MM.1S (cell line): ENCODE measurements around the gene ELMO1.

Source experiments
- DNase-seq: peaks from one replicate; pipeline ENCODE4 v3.0.0-alpha.2; 2015
- H2AFZ ChIP-seq: fragments of 300-600 bp; sonication (generic); 2 replicates; pipeline ENCODE4 v1.6.0; 2016; ENCODE audit warnings: antibody characterized with exemption, low read length
- H3F3A ChIP-seq: fragments of 300-600 bp; sonication (generic); 2 replicates; pipeline ENCODE4 v1.6.1; 2016; ENCODE audit warnings: mild to moderate bottlenecking, antibody characterized with exemption, low read length, moderate library complexity, mixed read lengths; ENCODE audit not compliant: insufficient read depth
- H3K27ac ChIP-seq: fragments of 300-600 bp; sonication (generic); 2 replicates; pipeline ENCODE4 v1.5.1; 2016; ENCODE audit warnings: mild to moderate bottlenecking, low read length
- H3K27me3 ChIP-seq: fragments of 300-600 bp; sonication (generic); replicated peaks from 2 replicates; pipeline ENCODE4 v1.6.0; 2016; ENCODE audit warnings: low read length; ENCODE audit not compliant: insufficient read depth
- H3K36me3 ChIP-seq: fragments of 300-600 bp; sonication (generic); replicated peaks from 2 replicates; pipeline ENCODE4 v1.6.1; 2016; ENCODE audit warnings: mild to moderate bottlenecking, low read length, mixed read lengths; ENCODE audit not compliant: insufficient read depth
- H3K4me1 ChIP-seq: fragments of 300-600 bp; sonication (generic); 2 replicates; pipeline ENCODE4 v1.6.1; 2016; ENCODE audit warnings: low read length, mixed read lengths
- H3K4me2 ChIP-seq: fragments of 300-600 bp; sonication (generic); 2 replicates; pipeline ENCODE4 v1.6.0; 2016; ENCODE audit warnings: low read depth, low read length
- H3K4me3 ChIP-seq: fragments of 300-600 bp; sonication (generic); 2 replicates; pipeline ENCODE4 v1.5.1; 2016; ENCODE audit warnings: low read length, mixed read lengths
- H3K79me2 ChIP-seq: fragments of 300-600 bp; sonication (generic); 2 replicates; pipeline ENCODE4 v1.6.1; 2016; ENCODE audit warnings: mixed run types, low read length, mixed read lengths
- H3K9ac ChIP-seq: fragments of 300-600 bp; sonication (generic); 2 replicates; pipeline ENCODE4 v1.6.1; 2016; ENCODE audit warnings: low read length, mixed read lengths
- H3K9me2 ChIP-seq: fragments of 300-600 bp; sonication (generic); replicated peaks from 2 replicates; pipeline ENCODE4 v1.6.1; 2016; ENCODE audit warnings: mild to moderate bottlenecking, low read length, mixed read lengths; ENCODE audit not compliant: insufficient read depth
- H3K9me3 ChIP-seq: fragments of 300-600 bp; sonication (generic); replicated peaks from 2 replicates; pipeline ENCODE4 v1.6.1; 2016; ENCODE audit warnings: mild to moderate bottlenecking, low read length, mixed read lengths; ENCODE audit not compliant: insufficient read depth
- H4K20me1 ChIP-seq: fragments of 300-600 bp; sonication (generic); 2 replicates; pipeline ENCODE4 v1.6.1; 2016; ENCODE audit warnings: mild to moderate bottlenecking, low read length, moderate library complexity, mixed read lengths; ENCODE audit not compliant: insufficient read depth
- CTCF ChIP-seq: fragments of 300-600 bp; sonication (generic); IDR thresholded peaks from 2 replicates; pipeline ENCODE4 v1.5.1; 2016; ENCODE audit warnings: antibody characterized with exemption, low read length, mixed read lengths
- EZH2 ChIP-seq: fragments of 300-600 bp; sonication (generic); optimal IDR thresholded peaks from 2 replicates; pipeline ENCODE3; 2017; ENCODE audit warnings: low read depth, mild to moderate bottlenecking, antibody characterized with exemption, low read length, mixed read lengths
- EZH2phosphoT487 ChIP-seq: fragments of 300-600 bp; sonication (generic); IDR thresholded peaks from 2 replicates; pipeline ENCODE4 v1.6.1; 2018; ENCODE audit warnings: antibody characterized with exemption, low read length

Gene ELMO1

GRCh38 chr7:36868727-36869411 is 579.8 kb downstream of the ELMO1 start:
- Histone ChIP-seq H3K4me1 (no peaks in the 10 kb centered on the region), H2AFZ (no peak overlapping the region), H3K4me3 (no peak overlapping the region), H3K4me2 (no peak overlapping the region), H3K36me3 (0 out of 2 replicates have a peak, but pooled peaks cover 4% of the 10 kb centered on the region), H3K27me3 (no peaks in the 10 kb centered on the region), H3K9me2 (no peaks in the 10 kb centered on the region), H3K9me3 (no peaks in the 10 kb centered on the region), H4K20me1 (no peaks in the 10 kb centered on the region), H3K79me2 (no peaks in the 10 kb centered on the region), H3F3A (no peaks in the 10 kb centered on the region), H3K27ac (no peak overlapping the region), H3K9ac (no peak overlapping the region)
- TF ChIP-seq CTCF (no peak), EZH2 (no peak), EZH2phosphoT487 (no peak)
- no peak for DNase-seq

- Histone ChIP-seq H3K27me3 (no peaks in the 10 kb centered on the region), H2AFZ (no peak overlapping the region), H3K36me3 (peaks cover 7% of the 10 kb centered on the region; the same call in 1 of the 2 replicates)
These were observed 583.6 kb downstream of the ELMO1 start for GRCh38 chr7:36865019-36865418.

GRCh38 chr7:36863901-36864701 is 584.6 kb downstream of the ELMO1 start:
- H3K9me2 ChIP-seq: no peaks in the 10 kb centered on the region
- H3K4me2 ChIP-seq: no peak overlapping the region
- DNase-seq: no peak
- H3K36me3 ChIP-seq: peaks cover 7% of the 10 kb centered on the region; the same call in 1 of the 2 replicates
- no peaks in the 10 kb centered on the region for H3K79me2 ChIP-seq
- no peaks in the 10 kb centered on the region for H4K20me1 ChIP-seq
- H3K4me1 ChIP-seq: no peaks in the 10 kb centered on the region
- H2AFZ ChIP-seq: no peak overlapping the region
- H3F3A ChIP-seq: no peaks in the 10 kb centered on the region
- H3K9ac ChIP-seq: no peak overlapping the region
- H3K9me3 ChIP-seq: no peaks in the 10 kb centered on the region
- no peak overlapping the region for H3K27ac ChIP-seq
- TF ChIP-seq EZH2phosphoT487 (no peak), EZH2 (no peak), CTCF (no peak)
- H3K4me3 ChIP-seq: no peak overlapping the region
- no peaks in the 10 kb centered on the region for H3K27me3 ChIP-seq

More at GRCh38 chr7:36865019-36865418, 583.6 kb downstream of the ELMO1 start:
- no peaks in the 10 kb centered on the region for H3K9me3 ChIP-seq
- no peak for TF ChIP-seq CTCF
- TF ChIP-seq EZH2phosphoT487: no peak
- no peak for TF ChIP-seq EZH2
- H3K4me3 ChIP-seq: no peak overlapping the region
- no peaks in the 10 kb centered on the region for H3K4me1 ChIP-seq
- H3K9ac ChIP-seq: no peak overlapping the region
- no peak for DNase-seq
- no peak overlapping the region for H3K27ac ChIP-seq
- no peaks in the 10 kb centered on the region for H3K9me2 ChIP-seq
- no peaks in the 10 kb centered on the region for H3K79me2 ChIP-seq
- no peak overlapping the region for H3K4me2 ChIP-seq
- H4K20me1 ChIP-seq: no peaks in the 10 kb centered on the region
- no peaks in the 10 kb centered on the region for H3F3A ChIP-seq
